Measurements from ENCODE around the gene TBXA2R. TPM values are rescaled to one million over a fixed set of nuclear protein-coding genes. Genes with fewer than 3 reads are reported as not detected.

TBXA2R gene
- total RNA-seq, result 10 to 100 TPM in 1 of 4 donors, 1 to 10 TPM in 3; 4.8 to 17.2 (median 7.7) TPM

DNA sequence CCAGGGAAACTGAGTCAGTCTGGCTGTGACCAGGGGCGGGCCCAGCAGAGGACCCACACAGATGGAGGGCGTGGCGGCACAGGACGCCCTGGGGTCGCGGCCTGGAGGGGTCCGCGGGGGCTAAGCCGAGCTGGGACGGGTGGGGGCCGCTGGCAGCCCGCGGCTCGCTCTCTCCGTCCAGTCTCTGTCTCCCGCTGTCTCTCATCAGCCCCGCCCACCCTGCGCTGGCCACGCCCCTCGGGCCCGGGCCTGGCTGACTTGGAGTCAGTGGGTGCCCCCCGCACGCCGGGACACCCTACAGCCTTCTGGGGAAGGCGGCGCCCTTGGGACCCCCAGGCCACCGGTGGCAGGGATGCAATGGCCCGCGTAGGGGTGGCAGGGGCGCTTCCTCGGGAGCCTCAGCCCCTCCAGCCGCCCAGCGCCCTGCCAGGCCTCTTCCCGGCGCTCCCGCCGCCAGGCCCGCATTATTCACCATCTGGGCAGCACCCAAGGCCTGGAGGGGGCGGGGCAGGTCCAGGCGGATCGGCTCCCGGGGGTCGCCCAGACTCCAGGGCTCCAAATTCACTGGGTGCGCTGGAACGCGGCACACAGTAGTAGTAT, at the start of gene TBXA2R:
Gene TBXA2R (minus strand): TSS at position 186 of the 600 bp plus-strand sequence. CDS start 6,241 bp downstream, outside the sequence.
- Histone ChIP-seq H3K9me3 (no peaks in the 10 kb centered on the region), H3K4me1 (peaks cover 56 to 80% (median 78%) of the 10 kb centered on the region in 4 donors), H3K36me3 (peaks cover 3 to 12% (median 11%) of the 10 kb centered on the region in 4 donors), H3K4me3 (peak within 1 kb of the TSS; percentile 57 to 83 (median 66)), H3K27ac (replicated peaks in 1 of 4) (peak within 1 kb of the TSS; percentile 77 to 87 (median 86)), H3K27me3 (no peaks in the 10 kb centered on the region)
- 0% methylated on average over 6 of the region's 46 CpGs for WGBS
- intact Hi-C loops (cut with DNase I), result no loop called here
- DNase-seq (ENCODE audit: extremely low spot score), result no peak
- TF ChIP-seq POLR2AphosphoS5 (IDR thresholded peaks at IDR 0.05) (peak; percentile 63 to 73), EP300 (IDR thresholded peaks at IDR 0.05) (no peak)

DNA sequence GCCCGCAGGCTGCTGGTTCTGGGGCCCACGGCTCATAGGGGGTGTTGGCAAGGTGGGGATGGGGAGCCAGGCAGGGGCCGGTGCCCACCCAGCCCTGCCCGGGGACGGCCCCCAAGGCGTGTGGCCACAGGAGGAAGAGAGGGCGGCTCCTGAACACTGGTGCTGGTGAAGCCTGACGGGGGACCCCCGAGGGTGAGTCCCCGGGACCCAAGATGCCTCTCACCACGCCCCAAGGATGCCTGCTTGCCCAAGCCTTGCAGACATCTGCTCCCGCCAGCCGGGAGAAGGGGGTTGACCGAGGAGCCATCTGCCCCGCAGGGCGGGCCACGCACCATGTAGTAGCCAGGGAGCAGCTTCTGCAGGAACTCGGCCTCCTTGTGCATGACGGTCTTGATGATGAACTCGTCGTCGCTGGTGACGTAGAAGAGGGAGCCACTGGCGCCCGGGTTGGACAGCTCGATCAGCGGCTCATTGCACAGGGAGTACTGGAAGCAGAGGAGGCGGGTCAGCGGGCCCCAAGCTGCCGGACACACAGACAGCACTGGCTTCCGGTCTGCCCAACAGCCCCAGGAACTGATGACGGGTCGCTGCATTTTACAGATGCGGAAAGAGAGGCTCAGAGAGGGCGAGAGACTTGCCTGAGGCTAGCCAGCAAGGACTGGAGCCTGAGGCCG, 49.5 kb upstream of the TBXA2R start:
- Histone ChIP-seq H3K27ac (replicated peaks in 1 of 4) (peak overlapping the region; percentile 0 to 56 (median 44)), H3K27me3 (no peaks in the 10 kb centered on the region), H3K9me3 (no peaks in the 10 kb centered on the region), H3K4me1 (peaks cover 0 to 4% (median 0%) of the 10 kb centered on the region in 4 donors), H3K4me3 (no peak overlapping the region), H3K36me3 (peaks cover 79 to 98% (median 94%) of the 10 kb centered on the region in 4 donors)
- 89% methylated on average over 30 of the region's 36 CpGs for WGBS
- TF ChIP-seq POLR2A (IDR thresholded peaks at IDR 0.05; ENCODE audit: low read depth), result no peak
- no peak for DNase-seq (ENCODE audit: extremely low spot score)
- intact Hi-C loops (cut with DNase I), result no loop called here

DNA sequence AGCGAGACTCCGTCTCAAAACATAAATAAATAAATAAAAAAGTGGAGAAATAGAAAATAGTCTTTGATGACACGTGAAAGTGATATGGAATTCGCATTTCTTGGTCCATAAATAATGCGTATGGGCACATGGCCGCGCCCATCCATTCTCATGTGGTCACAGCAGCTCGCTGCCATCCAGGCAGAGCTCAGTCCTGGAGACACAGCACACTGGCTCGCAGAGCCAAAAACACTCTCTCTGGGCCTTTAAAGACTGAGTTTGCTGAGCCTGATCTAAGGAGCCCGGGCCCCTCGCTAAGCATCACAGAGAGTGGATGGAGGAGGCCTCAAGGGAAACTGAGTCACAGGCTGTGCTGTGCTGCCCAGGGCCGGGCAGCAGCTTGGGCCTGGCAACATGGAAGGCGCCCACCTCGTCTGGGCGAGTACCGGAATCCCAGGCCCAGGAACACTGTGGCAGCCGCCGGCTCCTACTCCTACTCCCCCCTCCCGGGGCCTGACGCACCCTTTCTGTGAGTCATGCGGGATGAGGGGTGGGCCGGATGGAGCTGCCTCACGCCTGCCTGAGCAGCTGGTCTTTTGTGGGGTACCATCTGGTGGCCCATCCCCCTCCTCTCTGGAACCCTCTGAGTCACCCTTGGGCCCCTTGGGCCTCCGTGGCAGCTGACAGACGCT, 48.9 kb upstream of the TBXA2R start:
- peak; percentile 16 to 17 for TF ChIP-seq POLR2AphosphoS5 (IDR thresholded peaks at IDR 0.05)
- TF ChIP-seq, protein P1, sequence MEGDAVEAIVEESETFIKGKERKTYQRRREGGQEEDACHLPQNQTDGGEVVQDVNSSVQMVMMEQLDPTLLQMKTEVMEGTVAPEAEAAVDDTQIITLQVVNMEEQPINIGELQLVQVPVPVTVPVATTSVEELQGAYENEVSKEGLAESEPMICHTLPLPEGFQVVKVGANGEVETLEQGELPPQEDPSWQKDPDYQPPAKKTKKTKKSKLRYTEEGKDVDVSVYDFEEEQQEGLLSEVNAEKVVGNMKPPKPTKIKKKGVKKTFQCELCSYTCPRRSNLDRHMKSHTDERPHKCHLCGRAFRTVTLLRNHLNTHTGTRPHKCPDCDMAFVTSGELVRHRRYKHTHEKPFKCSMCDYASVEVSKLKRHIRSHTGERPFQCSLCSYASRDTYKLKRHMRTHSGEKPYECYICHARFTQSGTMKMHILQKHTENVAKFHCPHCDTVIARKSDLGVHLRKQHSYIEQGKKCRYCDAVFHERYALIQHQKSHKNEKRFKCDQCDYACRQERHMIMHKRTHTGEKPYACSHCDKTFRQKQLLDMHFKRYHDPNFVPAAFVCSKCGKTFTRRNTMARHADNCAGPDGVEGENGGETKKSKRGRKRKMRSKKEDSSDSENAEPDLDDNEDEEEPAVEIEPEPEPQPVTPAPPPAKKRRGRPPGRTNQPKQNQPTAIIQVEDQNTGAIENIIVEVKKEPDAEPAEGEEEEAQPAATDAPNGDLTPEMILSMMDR (IDR thresholded peaks at IDR 0.05), result no peak
- TF ChIP-seq POLR2A (IDR thresholded peaks at IDR 0.05; ENCODE audit: low read depth), result no peak
- no peak for TF ChIP-seq EP300 (IDR thresholded peaks at IDR 0.05)
- no peak for DNase-seq (ENCODE audit: extremely low spot score)
- 77% methylated on average over 14 of the region's 25 CpGs for WGBS
- intact Hi-C loops (cut with DNase I), result no loop called here
- H3K27ac ChIP-seq (replicated peaks in 1 of 4), result peak overlapping the region; percentile 0 to 56 (median 44)
- H3K36me3 ChIP-seq, result peaks cover 81 to 98% (median 94%) of the 10 kb centered on the region in 4 donors
- no peaks in the 10 kb centered on the region for H3K9me3 ChIP-seq
- peaks cover 0 to under 1% (median 0%) of the 10 kb centered on the region in 4 donors for H3K4me1 ChIP-seq
- no peak overlapping the region for H3K4me3 ChIP-seq
- no peaks in the 10 kb centered on the region for H3K27me3 ChIP-seq

DNA sequence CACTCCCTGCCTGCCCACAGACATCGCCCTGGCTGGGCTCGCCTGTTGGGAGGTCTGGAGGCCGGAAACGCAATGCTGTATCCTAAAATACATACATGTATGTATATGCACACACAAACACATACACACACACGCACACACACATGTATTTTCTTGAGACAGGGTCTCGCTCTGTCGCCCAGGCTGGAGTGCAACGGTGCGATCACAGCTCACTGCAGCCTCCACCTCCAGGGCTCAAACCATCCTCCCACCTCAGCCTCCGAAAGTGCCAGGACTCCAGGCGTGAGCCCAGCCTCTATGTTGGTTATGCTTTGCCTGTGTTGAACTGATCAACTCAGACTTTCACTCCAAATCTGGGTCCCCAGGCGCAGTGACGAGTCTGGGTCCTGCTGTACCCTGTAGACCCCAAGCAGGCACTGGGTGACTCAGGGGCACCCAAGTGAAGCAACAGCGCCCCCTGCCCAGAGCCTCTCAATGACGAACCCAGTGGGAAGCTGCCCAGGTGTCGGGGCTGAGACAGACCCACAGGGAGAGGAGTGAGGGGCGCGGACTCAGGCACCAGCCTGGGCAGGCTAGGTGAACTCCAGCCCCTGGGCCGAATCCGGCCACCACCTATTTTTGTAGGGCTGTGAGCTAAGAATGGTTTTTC, 47.3 kb upstream of the TBXA2R start:
- WGBS, result 95% methylated on average over 19 of the region's 20 CpGs
- Histone ChIP-seq H3K9me3 (no peaks in the 10 kb centered on the region), H3K4me3 (no peak overlapping the region), H3K36me3 (peaks cover 73 to 91% (median 87%) of the 10 kb centered on the region in 4 donors), H3K27me3 (no peaks in the 10 kb centered on the region), H3K4me1 (peaks cover 0 to 8% (median 0%) of the 10 kb centered on the region in 4 donors), H3K27ac (replicated peaks in 1 of 4) (no peak overlapping the region)
- TF ChIP-seq EP300 (IDR thresholded peaks at IDR 0.05) (no peak), POLR2AphosphoS5 (IDR thresholded peaks at IDR 0.05) (no peak), POLR2A (IDR thresholded peaks at IDR 0.05; ENCODE audit: low read depth) (no peak)
- TF ChIP-seq, protein P1 (IDR thresholded peaks at IDR 0.05), result no peak
- DNase-seq (ENCODE audit: extremely low spot score), result no peak
- intact Hi-C loops (cut with DNase I), result no loop called here

DNA sequence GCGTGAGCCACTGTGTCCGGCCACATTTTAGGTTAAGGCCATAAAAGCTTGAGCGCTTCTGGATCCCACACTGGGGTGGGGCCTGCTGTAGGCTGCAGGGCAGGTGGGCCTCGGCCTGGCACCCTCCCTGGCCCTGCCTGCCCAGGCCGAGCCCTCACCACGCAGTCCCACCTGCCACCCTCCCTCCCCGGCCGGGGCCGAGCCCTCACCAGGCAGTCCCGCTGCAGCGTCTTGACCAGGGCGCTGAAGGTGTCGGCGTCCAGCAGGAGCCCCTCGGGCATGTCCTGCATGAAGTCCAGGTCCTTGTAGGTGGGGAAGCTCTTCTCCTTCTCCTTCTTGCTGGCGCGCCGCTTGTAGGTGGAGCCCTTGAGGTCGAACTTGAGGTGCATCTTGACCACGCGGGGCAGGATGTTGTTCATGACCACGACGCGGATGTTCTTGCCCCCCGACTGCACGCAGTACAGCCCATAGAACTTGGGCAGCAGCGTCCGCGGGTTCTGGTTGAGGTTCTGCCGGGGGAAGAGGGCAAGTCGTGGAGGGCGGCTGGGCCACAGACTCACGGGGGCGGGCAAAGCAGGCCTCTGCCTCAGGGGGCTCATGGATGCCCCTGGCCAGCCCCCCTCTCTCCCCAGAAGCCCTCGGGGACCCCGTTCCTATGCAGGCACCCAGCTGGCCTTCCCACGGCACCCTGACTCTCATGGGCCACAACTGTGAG, 46.6 kb upstream of the TBXA2R start:
- H3K36me3 ChIP-seq, result peaks cover 67 to 90% (median 85%) of the 10 kb centered on the region in 4 donors
- no peak overlapping the region for H3K27ac ChIP-seq (replicated peaks in 1 of 4)
- DNase-seq (ENCODE audit: extremely low spot score), result no peak
- WGBS, result 91% methylated on average over 35 of the region's 37 CpGs
- intact Hi-C loops (cut with DNase I), result no loop called here
- H3K27me3 ChIP-seq, result no peaks in the 10 kb centered on the region
- TF ChIP-seq EP300 (IDR thresholded peaks at IDR 0.05) (no peak), POLR2AphosphoS5 (IDR thresholded peaks at IDR 0.05) (no peak), POLR2A (IDR thresholded peaks at IDR 0.05; ENCODE audit: low read depth) (no peak)
- TF ChIP-seq, protein P1 (IDR thresholded peaks at IDR 0.05), result no peak
- peaks cover 0 to 8% (median 0%) of the 10 kb centered on the region in 4 donors for H3K4me1 ChIP-seq
- no peaks in the 10 kb centered on the region for H3K9me3 ChIP-seq
- no peak overlapping the region for H3K4me3 ChIP-seq
